GM19043 (cell line): ENCODE measurements around the gene SPAG7.

Experiments used
- ATAC-seq: cut with Tn5 transposase; IDR thresholded peaks from one replicate; pipeline ENCODE4 v1.9.1; 2021; ENCODE audit warnings: low read depth; ENCODE audit not compliant: unreplicated experiment

Gene SPAG7

GRCh38 chr17:4950746-4951204 lies 16.8 kb downstream of the SPAG7 start, which contains the start of gene ENO3:
Gene ENO3 (plus strand): TSS chr17:4951119. CDS start chr17:4951830, 711 bp downstream.
- ATAC-seq: no peak

GRCh38 chr17:4950075-4950745 lies 17.4 kb downstream of the SPAG7 start:
- no peak for ATAC-seq

- peak; percentile 35 for ATAC-seq
Measured at GRCh38 chr17:4949321-4950074, 18.1 kb downstream of the SPAG7 start.

GRCh38 chr17:4948931-4949320 lies 18.7 kb downstream of the SPAG7 start:
- ATAC-seq: peak; percentile 21

- no peak for ATAC-seq
Measured at GRCh38 chr17:4948166-4948930, 19.3 kb downstream of the SPAG7 start, which contains the start of gene PFN1. Gene PFN1 (minus strand): TSS chr17:4948530. CDS start chr17:4948394, 136 bp downstream.

- no peak for ATAC-seq
Measured at GRCh38 chr17:4947411-4948165, 20.0 kb downstream of the SPAG7 start.

GRCh38 chr17:4947010-4947410 lies 20.6 kb downstream of the SPAG7 start:
- ATAC-seq: no peak

- no peak for ATAC-seq
Measured at GRCh38 chr17:4946312-4946976, 21.2 kb downstream of the SPAG7 start.

GRCh38 chr17:4945944-4946280 lies 21.7 kb downstream of the SPAG7 start:
- no peak for ATAC-seq

GRCh38 chr17:4945176-4945943 lies 22.3 kb downstream of the SPAG7 start:
- ATAC-seq: no peak

GRCh38 chr17:4944554-4945175 lies 23.0 kb downstream of the SPAG7 start:
- ATAC-seq: no peak

GRCh38 chr17:4944163-4944553 lies 23.5 kb downstream of the SPAG7 start:
- ATAC-seq: no peak

GRCh38 chr17:4942760-4943508 lies 24.7 kb downstream of the SPAG7 start:
- ATAC-seq: no peak

GRCh38 chr17:4941319-4941610 lies 26.4 kb downstream of the SPAG7 start:
- ATAC-seq: no peak

GRCh38 chr17:4940555-4941318 lies 26.9 kb downstream of the SPAG7 start:
- no peak for ATAC-seq

- ATAC-seq: peak; percentile 70
Measured at GRCh38 chr17:4939796-4940554, 27.6 kb downstream of the SPAG7 start, which contains the start of the genes RNF167 and SLC25A11. Gene RNF167 (plus strand): TSS chr17:4940268. CDS start chr17:4940910, 642 bp downstream. Gene SLC25A11 (minus strand): TSS chr17:4940046. CDS start chr17:4939910, 136 bp downstream.

- ATAC-seq: no peak
Measured at GRCh38 chr17:4939546-4939795, 28.1 kb downstream of the SPAG7 start.
